NCI-H2196 (cell line): ENCODE results near the gene MADCAM1.

Source experiments
- DNase-seq: peaks from one replicate; lab custom pipeline; 2025; ENCODE audit not compliant: unreplicated experiment; lab: John Stamatoyannopoulos, UW

The MADCAM1 gene

DNA sequence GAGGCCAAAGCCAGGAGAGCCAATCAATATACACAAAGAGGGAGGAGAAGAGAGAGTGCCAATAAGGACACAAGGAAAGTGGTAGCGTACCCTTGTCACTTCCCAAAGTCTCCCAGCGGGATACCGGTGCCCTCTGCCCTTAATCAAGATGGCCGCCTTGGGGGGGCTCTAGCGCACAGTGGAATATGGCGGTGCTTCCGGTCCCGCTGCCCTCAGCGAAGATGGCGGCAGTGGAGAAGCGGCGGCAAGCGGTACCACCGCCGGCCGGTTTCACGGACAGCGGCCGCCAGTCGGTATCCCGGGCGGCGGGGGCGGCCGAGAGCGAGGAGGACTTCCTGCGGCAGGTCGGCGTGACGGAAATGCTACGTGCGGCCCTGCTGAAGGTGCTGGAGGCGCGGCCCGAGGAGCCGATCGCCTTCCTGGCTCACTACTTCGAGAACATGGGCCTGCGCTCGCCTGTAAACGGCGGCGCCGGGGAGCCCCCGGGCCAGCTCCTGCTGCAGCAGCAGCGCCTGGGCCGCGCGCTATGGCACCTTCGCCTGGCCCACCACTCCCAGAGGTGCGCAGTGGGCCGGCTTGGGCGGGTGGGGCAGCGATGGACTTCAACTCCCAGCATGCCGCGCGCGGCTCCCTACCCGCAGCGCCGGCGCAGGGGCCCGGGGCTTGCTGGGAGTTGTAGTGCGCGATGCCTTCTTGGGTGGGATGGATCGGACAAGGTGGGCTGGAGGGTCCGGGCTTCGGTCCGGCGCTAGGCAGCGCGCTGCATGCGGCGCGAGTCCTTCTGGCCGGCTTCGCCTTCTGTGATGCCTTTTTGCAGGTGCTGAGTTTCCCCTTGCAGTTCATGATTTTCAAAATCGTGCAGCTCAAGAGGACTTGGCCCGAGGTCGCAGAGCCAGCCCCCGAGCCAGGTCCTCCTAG, 11.3 kb downstream of the MADCAM1 start, which contains the start of gene TPGS1:
TPGS1 (plus strand) TSS at position 212 of the 918 bp plus-strand sequence; CDS start at position 222, 10 bp downstream.
- peak; percentile 83 for DNase-seq

DNA sequence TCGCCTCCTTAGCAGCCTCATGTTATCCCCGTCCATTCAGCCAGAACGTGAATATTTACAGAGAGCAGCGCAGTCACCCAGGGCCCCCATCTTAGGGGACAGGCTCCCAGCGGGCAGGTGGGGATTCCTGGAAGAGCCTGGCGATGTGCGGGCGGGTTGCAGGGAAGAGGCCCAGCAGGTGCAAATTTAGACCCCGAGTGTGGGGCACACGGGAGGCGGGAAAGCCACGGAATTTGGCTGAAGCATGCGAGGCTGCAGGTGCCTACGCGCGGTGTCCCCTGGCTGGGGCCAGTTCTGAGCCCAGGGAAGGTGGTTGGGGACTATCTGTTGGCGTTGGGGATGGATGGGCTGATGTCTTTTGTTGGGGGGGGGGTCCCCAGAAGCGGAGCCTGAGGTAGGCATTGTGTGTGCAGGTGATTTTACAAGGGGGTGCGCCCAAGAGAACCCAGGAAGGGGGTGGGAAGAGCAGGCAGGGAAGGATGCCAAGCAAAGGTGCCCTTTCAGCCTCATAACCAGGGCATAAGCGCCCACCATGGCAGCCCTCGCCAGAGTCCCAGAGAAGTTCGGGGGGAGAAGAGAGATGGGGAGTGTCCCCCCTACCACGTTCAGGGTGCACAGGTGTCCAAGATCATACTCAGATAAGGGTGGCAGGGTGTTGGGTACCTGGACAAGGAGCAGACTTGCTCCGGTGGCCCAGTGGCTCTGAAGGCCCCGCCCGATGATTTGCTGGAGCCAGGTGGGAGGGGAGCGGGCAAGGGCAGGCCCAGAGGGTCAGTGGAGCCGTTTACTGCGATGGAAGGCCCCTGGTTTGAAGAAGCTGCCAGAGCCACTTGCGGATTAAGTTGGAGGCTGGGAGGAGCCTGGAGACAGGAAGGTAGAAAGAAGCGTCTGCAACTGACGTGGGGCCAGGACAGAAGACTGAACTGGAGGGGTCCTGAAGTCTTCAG, 12.2 kb downstream of the MADCAM1 start:
- no peak for DNase-seq

DNA sequence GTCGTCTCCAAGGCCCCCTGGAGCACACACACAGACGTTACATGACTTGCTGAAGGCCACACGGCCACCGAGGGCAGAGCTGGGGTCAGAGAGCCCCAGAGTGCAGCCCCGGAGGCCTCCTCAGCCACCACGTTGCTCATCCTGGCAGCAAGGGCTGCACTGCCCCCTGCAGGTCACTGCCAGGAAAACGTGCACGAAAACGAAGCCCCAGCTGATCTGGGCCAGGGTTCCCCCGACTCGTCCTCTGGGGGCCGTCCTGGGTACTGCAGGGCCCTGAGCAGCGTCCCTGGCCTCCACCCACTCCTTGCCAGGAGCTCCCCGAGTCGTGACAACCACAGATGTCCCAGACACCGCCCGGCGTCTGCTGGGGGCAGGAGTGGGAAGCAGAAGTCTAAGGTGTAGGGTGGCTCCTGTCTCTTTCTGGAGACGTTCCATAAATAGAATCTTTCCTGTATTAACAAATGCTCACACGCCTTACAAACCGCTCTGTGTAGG, 14.4 kb downstream of the MADCAM1 start:
- peak; percentile 91 for DNase-seq

DNA sequence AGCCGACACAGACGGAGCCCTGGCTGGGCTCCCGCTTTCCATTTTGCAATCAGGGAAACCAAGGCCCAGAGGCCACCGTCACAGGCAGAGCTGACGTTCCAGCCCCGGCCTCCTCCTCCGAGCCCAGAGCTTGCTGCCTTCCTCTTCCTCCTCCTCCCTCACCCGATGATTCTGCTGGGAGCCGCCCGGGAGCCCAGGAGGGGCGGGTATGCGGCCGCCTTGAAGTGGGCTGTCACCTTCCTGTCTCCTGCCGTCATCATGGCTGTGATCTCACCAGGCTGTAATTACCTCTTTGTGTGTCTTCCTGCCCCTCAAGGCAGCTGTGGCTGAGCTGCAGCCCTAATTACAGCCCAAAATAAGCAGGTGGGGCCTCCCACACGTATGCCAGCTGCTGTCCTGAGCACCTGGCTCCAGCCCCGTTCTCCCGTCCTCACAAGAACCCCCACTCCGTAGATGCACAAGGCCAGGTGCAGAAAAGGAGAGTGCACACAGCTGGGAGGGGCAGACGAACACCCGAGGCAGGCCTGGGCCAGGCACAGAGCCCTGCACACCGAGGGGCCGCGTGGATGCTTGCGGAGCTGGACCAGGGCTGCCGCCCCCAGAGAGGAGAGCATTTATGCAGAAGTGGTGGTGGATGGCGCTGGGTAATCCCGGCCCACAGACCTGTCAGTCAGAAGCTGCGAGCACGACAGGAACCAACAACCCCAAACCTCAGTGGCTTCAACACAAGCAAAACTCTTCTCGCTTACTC, 15.0 kb downstream of the MADCAM1 start:
- peak; percentile 89 for DNase-seq

DNA sequence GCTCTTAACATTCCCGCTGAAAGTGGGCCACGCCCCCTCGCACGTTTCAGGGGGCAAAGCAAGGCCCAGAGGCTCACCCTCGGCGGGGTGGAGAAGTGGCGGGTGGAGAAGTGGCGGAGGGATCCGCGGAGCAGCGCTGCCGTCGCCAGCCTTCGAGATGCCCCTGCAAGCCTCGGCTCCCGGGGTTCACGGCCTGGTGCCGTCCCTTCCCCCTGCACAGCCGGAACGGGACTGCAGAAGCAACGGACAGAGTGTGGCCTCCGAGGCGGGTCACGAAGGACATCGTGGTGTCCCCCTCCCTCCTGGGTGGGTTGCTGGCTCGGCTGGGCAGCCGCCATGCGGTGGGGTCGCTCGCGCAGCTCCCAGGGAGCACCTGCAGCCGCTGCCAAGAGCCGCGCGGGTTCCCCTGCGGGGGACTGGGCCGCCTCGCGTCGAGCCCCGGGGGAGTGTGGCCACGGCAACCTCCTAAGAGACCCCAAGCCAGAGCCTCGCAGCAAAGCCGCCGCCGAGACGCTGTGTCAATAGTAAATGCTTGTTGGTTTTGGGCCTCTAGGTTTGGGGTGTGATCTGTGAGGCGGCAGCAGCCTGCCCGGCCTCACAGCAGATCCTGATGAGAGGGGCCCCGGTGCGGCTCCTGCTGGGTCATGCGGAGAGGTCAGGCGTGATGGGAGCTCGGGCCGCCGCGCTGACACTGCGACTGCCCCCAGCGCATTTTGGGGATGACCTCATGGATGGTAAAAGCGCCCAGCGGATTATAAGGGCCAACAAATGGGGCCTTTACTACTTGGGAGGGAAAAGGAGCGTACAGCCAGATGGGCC, 16.5 kb downstream of the MADCAM1 start:
- DNase-seq = no peak

DNA sequence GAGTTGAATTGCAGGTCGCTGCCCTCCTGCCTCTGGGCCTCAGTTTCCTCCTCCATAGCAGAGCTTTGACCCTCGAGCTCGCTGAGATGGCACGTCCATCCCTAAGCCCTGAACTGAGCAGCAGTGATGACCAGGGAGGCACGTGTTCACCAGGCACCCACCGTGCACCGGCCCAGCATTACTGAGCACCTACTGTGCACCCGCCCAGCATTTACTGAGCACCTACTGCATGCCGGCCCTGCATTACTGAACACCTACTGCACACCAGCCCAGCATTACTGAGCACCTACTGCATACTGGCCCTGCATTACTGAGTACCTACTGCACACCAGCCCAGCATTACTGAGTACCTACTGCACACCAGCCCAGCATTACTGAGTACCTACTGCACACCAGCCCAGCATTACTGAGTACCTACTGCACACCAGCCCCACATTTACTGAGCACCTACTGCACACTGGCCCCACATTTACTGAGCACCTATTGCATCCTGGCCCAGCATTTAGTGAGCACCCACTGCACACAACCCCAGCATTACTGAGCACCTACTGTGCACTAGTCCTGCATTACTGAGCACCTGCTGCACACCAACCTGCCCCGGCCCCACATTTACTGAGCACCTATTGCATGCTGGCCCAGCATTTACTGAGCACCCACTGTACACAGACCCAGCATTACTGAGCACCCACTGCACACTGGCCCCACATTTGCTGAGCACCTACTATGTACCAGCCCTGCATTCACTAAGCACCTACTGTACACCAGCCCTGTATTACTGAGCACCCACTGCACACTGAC, 17.3 kb downstream of the MADCAM1 start:
- DNase-seq = no peak

DNA sequence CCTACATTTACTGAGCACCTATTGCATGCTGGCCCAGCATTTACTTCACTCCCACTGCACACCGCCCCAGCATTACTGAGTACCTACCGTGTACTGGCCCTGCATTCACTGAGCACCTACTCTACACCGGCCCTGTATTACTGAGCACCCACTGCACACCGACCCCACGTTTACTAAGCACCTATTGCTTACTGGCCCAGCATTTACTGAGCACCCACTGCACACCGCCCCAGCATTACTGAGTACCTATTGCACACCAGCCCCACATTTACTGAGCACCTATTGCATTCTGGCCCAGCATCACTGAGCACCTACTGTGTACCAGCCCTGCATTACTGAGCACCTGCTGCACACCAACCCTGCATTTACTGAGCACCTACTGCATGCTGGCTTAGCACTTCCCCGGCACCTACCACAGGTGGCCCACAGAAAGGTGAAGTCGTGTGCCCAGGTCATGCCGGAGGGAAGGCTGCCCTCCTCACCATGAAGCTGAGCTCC, 17.9 kb downstream of the MADCAM1 start:
- DNase-seq = no peak

DNA sequence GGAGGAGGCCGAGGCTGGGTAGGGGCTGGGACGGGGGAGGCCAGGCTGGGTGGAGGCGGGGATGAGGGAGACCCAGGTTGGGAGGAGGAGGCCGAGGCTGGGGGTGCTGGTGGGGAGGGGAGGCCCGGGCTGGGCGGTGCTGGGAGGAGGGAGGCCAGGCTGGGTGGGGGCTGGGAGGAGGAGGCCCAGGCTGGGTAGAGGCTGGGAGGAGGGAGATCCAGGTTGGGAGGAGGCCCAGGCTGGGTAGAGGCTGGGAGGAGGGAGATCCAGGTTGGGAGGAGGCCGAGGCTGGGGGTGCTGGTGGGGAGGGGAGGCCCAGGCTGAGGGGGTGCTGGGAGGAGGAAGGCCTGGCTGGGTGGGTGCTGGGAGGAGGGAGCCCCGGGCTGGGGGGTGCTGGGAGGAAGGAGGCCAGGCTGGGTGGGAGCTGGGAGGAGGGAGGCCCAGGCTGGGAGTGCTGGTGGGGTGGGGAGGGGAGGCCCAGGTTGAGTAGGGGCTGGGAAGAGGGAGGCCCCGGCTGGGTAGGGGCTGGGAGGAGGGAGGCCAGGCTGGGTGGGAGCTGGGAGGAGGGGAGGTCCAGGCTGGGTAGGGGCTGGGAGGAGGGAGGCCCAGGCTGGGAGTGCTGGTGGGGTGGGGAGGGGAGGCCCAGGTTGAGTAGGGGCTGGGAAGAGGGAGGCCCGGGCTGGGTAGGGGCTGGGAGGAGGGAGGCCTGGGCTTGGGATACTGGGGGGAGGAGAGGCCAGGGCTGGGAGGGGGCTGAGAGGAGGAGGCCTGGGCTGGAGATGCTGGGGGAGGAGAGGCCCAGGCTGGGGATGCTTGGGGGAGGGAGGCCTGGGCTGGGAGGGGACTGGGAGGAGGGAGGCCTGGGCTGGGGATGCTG, 21.7 kb downstream of the MADCAM1 start:
- DNase-seq = no peak

DNA sequence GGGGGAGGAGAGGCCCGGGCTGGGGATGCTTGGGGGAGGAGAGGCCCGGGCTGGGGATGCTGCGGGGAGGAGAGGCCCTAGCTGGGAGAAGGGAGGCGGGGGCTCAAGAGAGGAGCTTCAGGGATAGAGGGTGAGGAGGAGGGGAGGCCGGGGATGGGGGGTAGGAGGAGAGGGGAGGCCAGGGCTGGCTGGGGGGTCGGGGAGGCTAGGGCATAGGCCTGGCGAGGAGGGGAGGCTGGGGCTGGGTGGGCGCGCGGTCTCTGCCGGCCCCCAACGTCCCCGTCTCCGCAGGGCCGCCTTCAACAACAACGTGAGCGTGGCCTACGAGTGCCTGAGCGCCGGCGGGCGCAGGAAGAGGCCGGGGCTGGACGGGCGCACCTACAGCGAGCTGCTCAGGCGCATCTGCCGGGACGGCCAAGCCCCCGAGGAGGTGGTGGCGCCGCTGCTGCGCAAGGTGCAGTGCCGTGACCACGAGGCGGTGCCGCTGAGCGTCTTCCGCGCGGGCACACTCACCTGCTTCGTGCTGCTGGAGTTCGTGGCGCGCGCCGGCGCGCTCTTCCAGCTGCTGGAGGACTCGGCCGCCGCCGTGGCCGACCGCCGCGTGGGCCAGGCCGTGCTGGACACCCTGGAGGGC, 22.4 kb downstream of the MADCAM1 start:
- no peak for DNase-seq

DNA sequence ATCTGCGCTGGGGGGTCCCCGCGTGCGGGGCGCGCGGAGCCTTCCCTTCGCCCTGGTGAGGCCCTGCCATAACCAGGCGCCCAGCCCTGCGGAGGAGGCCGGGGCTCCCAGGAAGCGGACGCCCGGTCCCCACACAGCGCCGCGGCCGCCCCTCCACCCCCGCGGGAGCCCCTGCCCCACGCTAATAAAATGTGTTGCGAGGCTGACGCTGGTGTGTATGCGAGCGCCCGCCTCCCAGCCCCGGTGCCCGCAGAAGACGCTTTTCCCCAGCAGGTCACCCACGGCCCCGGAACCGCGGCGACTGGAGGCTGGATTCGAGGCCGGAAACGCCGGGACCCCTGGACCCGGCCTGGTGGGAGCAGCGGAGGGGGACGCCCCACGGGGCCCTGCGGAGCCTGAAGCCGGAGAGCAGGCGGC, 23.2 kb downstream of the MADCAM1 start:
- DNase-seq = no peak

DNA sequence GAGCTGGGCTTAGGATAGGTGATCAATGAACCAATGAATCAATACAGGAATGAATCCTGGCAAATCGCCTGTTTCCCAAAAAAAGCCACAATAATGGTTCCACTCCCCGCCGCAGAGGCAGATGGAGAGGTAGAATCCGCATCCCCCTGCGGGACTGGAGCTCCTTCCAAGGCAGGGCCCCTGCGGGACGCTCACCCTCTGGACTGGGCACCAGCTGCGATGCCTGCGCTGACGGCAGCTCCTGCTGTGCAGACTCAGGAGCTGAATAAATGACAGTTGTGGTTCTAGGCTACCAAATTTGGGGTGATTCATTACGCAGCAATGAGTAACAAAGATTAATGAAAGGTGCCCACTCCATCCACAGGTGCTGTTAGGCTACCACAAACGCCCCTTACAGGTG, 26.4 kb downstream of the MADCAM1 start:
- DNase-seq = no peak

DNA sequence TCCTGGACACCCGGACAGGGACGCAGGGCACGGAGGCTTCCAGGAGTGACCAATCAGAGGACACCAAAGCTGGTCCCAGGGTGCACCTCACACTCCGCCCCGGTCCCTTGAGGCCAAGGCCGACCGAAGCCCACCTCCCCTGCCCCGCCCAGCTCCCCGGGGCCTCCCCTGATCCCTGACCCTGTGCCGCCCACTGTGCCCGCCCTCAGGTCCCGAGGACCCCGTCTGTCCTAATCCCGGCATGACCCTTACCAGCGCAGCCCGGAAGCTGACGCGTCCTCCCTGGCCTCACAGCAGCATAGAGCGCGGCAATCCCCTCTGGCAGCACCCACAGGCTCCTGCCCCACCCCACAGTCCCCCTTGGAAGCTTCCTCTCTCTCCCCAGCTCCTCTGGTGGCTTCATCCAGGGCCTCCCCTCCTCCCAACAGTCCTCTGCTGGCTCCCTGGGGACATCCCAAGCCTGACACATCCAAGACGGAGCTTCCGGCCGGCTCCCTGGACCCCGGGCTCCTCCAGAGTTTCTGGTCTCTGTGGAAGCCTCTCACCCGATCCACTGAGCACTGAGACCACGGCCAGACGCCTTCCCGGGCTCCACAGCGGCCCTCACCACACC, 27.9 kb downstream of the MADCAM1 start:
- no peak for DNase-seq

DNA sequence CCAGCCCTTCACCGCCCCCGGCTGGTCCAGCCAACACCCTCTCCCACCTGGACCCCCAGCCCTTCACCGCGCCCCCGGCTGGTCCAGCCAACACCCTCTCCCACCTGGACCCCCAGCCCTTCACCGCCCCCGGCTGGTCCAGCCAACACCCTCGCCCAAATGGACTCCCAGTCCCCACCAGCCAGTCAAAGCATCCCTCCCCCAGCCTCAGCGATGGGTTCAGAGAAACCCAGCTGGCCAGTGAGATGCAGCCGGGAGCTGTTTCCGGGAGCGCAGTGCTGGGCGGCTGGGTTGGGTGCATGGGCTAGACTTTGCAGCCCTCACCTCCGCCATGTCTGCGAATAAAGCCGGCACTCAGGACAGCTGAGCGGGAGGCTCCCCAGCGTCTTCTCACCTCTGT, 28.7 kb downstream of the MADCAM1 start:
- DNase-seq = no peak

DNA sequence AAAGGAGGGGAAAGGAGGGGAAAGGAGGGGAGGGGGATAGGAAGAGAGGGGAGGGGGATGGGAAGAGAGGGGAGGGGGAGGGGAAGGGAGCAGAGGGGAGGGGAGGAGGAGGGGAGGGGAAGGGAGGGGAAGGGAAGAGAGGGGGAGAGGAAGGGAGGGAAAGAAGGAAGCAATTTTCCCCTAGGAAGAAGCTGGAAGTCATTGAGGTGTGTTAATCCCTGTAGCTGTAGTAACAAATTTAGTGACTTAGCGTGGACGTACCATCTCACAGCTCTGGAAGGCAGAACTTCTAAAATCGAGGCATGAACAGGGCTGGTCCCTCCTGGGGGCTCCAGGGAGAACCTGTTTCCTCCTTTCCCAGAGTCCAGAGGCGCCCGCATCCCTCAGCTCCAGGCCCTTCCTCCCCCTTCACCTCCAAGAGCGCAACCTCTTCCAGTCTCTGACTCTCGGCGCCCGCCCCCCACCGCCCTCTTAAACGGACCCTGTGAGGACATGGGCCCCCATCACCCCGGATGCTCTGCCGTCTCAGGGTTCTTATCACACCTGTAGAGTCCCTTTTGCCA, 29.7 kb downstream of the MADCAM1 start:
- no peak for DNase-seq

DNA sequence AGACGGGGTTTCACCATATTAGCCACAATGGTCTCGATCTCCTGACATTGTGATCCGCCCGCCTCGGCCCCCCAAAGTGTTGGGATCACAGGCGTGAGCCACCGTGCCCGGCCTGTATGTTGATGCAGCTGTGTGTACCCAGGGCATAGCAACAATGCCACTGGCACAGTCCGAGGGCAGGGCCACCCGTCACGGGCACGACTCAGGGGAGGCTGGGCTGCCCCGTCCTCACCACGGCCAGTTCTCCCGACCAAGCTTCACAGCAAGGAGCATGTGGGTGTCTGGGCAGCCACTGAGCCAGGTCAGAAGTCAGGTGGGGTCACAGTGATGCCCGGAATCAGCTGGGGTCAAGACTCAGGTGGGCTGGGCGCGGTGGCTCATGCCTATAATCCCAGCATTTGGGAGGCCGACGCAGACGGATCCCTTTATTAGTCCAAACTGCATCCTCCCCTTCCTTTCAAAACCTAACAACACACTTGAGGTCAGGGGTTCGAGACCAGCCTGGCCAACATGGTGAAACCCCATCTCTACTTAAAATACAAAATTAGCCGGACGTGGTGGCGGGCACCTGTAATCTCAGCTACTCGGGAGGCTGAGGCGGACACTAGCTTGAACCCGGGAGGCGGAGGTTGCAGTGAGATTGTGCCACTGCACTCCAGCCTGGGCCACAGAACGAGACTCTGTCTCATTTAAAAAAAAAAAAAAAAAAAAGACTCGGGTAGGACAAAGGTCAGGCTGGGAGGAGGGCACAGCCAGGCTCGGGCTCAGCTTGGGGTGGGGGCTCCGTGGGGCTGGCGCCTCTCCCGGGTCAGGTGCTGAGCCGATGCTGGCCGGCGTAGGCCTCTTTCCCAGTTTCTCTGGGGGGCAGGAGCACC, 34.1 kb downstream of the MADCAM1 start:
- no peak for DNase-seq
